ENCODE measurements around the gene ARFRP1. TPM values are rescaled to one million over a fixed set of nuclear protein-coding genes. Genes with fewer than 3 reads are reported as not detected.
"Not testable (repeated sequence)": the region's sequence is repeated elsewhere in the genome, so short reads cannot be mapped to it uniquely, and the experiment has no call there.

ARFRP1 gene
- total RNA-seq, 1 experiment from 2014 or later: 69.7 TPM

DNA sequence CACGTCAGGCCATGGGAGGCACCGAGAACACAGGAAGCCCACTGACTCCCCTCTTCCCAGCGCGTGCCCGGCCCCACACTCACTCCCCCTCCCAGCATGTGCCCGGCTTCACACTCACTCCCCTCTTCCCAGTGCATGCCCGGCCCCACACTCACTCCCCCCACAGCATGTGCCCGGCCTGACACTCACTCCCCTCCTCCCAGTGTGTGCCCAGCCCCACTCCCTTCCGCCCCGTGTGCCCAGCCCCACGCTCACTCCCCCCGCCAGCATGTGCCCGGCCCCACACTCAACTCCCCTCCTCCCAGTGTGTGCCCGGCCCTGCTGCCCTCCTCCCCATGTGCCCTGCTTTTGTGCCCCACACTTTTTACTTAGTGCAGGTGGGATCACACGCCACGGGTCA, 39.9 kb downstream of the ARFRP1 start:
- DNase-seq (ENCODE audit: low read depth): no peak
- in situ Hi-C loops (cut with HindIII; ENCODE audit: low pct_unique_long_range_greater_than_20kb, low sequenced_read_pairs): no loop called here

DNA sequence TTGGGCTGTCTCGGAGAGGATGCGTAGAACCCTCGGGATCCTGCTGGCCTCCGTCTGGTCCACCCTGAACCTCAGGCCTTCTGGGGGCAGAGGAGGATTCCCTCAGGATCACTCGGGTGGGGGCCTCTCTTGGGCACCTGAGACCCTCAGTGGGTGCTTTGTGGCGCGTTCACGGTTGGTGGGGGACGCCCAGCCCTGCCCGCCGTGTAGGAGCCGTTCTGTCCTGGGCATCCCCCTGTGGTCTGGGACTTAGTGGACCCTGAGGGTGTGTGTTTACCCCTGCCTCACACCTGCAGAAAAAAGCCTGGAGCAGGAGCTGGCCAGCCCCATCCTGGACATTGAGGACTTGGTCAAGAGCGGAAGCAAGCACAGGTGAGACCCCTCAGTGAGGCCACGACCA, 42.1 kb downstream of the ARFRP1 start:
- no peak for DNase-seq (ENCODE audit: low read depth)
- in situ Hi-C loops (cut with HindIII; ENCODE audit: low pct_unique_long_range_greater_than_20kb, low sequenced_read_pairs): no loop called here

DNA sequence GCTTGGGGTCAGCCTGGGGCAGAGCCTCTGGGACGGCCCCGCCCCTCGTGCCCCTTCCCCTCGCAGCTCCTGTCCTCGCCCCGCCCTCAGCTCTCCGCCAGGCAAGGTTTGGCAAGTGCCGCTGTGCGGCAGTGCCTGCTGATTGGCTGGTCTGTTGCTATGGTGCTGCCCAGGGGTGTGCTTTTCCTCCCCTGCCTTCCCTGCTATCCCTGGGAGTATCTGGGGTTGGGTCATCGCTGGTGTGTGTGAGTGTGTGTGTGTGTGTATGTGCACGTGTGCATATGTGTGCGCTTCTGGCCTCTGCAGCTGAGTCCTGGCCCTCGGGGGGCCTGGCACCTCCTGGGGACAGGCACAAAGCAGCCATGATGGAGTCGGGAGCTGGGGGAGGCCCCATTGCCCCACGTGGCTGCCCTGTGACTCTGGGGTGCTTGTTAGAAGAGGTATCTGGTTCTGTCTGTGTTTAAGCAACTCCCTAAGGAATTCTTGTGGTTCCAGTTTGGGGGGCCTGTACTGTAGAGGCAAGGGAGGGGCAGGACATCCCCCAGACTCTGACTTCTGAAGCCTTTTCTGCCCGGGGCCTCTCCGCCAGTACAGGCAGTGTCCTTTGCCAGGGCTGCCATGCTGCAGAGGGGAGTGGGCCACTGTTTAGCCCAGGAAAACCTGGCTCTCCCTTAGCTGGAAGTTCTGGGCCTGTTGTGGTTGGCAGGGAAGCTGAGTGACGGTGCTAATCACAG, 42.7 kb downstream of the ARFRP1 start:
- DNase-seq (ENCODE audit: low read depth): no peak
- in situ Hi-C loops (cut with HindIII; ENCODE audit: low pct_unique_long_range_greater_than_20kb, low sequenced_read_pairs): no loop called here

DNA sequence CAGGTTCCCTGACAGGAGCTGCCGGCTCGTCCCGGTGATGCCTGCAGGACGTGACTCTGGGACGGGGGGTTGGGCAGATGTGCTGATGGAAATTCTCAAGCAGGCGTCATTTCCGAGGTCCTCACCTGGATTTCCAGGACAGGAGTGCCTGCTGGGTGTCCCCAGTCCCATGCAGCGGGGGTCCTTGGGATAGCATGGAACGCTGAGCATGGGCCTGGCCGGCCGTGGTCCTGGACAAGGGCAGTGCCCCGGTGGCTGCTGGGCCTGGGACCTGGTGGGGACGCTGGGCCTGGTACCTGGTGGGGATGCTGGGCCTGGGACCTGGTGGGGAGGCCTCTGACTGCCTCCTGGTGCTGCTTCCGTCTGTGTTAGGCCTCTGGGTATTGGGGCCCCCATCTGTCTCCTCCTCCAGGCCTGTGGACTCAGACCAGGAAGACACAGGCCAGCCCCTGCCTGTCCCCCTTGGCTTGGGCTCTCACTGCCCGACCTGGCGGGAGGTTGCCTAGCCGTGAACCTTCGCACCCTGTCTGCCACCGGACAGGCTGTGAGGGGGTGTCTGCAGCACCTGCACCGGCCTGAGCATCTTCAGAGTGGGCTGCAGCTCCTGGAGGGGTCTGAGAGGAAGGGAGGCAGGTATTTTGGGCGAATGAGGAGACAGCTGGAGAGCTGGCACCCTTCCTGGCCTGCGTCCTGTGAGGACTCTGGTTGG, 43.5 kb downstream of the ARFRP1 start:
- DNase-seq (ENCODE audit: low read depth): no peak
- in situ Hi-C loops (cut with HindIII; ENCODE audit: low pct_unique_long_range_greater_than_20kb, low sequenced_read_pairs): no loop called here

DNA sequence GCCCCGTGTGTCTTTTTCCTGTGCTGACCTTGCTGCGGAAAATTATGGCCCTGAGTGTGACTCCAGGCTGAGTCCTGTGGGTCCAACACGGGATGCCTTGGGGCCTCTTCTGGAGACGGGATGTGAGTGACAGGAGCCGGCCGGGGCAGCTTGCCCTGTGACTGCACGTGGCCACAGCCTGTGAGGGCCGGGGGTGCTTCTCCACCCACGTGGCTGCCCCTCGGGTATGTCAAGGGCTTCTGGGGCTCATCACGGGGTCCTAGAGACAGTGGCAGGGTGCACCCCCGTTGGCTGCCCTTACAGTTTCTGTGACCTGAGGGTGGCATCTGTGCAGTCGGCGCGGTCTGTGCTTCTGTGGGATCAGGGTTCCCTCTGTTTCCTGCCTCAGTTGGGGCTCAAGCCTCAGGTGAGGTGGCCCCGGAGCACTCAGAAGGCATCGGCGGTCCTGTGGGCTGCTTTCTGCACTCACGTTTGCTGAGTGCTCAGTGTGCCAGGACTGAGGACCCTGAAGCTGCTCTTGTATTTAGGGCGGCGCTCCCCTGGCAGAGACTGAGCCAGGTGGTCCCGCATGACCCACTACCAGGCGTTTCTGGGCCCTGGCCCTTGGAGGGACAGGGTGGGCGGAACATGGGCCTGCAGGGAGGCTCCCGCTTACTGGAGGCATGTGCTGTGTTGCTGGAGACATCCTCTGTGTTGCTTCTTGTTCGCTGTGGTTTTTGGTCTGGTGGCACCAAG, 44.3 kb downstream of the ARFRP1 start:
- in situ Hi-C loops (cut with HindIII; ENCODE audit: low pct_unique_long_range_greater_than_20kb, low sequenced_read_pairs): no loop called here

DNA sequence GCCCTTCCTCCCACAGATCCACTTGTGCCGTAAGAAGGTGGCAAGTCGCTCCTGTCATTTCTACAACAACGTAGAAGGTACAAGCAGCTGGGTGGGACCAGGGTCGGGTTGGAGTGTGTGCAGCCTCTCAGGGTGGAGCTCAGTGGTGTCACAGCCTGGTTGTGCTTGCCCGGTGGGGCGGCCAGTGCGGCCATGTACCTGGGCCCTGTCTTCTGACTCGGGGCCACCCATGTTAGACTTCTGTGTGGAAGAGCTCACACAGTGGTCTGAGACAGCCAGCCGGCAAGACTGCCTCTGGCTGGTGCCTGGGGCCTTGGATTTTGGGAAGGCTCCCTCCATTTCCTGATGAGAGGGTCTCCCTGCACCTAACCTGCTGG, 45.0 kb downstream of the ARFRP1 start:
- in situ Hi-C loops (cut with HindIII; ENCODE audit: low pct_unique_long_range_greater_than_20kb, low sequenced_read_pairs): no loop called here
- DNase-seq (ENCODE audit: low read depth): no peak

More for the DNA sequence above, 44.3 kb downstream of the ARFRP1 start:
- no peak for DNase-seq (ENCODE audit: low read depth)

DNA sequence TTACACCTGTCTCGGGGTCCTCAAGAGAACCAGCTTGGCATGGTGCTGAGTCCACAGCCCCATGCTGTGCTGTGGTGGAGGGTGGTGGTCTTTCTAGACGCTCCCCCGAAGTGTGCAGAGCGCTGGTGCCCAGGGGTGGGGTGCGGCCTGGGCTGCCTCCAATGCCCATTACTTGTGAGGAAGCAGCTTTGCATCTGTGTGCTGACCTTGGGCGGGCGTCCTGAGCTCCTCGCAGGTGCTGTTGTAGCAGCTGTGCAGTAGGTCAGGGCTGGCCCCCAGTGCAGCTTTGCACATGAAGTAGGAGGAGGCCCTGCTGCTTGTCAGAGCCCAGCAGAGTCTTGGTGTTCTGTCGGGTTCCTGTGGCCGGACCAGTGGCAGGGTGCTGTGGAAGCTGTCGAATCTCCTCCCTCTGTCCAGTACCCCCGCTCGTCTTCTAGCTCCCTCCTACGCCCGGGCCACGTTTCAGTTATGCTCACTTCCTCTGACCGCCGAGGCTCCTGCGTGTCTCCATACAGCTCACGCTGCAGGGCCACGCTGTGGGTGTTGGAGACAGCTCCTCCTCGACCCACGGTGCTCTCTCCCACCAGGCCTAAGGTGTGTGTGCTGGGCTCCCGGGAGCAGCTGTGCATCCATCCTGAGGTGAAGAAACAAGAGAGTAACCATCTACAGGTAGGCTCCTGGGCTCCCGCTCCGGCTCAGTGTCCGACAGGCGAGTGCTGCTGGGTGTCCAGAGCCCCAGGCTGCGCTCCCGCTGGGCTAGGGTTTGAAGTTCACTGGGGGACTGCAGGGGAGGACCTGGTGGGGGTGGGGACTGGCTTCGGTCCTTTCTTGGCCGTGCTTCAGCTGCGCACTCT, 45.6 kb downstream of the ARFRP1 start:
- in situ Hi-C loops (cut with HindIII; ENCODE audit: low pct_unique_long_range_greater_than_20kb, low sequenced_read_pairs): no loop called here
- no peak for DNase-seq (ENCODE audit: low read depth)

DNA sequence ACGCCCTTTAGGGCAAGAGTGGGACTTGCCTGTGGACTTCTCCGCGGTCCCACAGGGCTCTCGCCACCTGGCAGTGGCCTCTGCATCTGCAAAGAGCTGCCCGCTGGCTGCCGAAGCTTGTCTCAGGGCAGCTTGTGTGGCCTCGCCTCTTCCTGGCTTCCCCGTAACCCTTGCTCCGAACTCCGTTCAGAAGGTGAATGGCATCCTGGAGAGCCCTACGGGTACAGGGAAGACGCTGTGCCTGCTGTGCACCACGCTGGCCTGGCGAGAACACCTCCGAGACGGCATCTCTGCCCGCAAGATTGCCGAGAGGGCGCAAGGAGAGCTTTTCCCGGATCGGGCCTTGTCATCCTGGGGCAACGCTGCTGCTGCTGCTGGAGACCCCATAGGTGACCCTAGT, 46.7 kb downstream of the ARFRP1 start:
- no peak for DNase-seq (ENCODE audit: low read depth)
- in situ Hi-C loops (cut with HindIII; ENCODE audit: low pct_unique_long_range_greater_than_20kb, low sequenced_read_pairs): no loop called here

DNA sequence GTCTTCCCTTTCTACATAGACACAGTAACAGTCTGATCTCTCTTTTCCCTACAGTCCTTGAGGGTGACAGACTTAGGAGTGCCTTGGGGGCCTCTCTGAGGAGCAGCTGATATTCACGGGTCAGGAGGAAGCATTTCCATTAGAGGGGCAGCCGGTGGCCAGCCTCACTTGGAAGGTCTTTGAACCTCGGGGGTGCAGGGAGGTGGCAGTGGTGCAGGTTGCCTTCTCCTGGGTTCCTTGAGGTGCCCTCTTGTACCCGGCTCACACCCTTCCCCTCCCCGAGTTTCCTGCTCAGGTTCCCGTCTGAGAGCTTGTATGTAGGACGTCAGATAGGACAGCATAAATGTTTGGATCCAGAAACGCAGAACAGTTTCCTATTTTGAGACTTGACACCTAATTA, 47.2 kb downstream of the ARFRP1 start:
- no peak for DNase-seq (ENCODE audit: low read depth)
- in situ Hi-C loops (cut with HindIII; ENCODE audit: low pct_unique_long_range_greater_than_20kb, low sequenced_read_pairs): no loop called here

DNA sequence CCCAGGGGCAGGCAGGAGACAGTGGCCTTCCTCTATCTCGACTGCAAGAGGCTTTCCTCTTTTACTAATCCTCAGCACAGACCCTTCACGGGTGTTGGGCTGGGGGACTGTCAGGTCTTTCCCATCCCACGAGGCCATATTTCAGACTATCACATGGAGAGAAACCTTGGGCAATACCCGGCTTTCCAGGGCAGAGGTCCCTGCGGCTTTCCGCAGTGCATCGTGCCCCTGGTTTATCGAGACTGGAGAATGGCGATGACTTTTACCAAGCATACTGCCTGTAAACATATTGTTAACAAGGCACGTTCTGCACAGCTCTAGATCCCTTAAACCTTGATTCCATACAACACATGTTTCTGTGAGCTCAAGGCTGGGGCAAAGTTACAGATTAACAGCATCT, 47.6 kb downstream of the ARFRP1 start:
- DNase-seq (ENCODE audit: low read depth); in situ Hi-C loops (cut with HindIII; ENCODE audit: low pct_unique_long_range_greater_than_20kb, low sequenced_read_pairs): not testable (repeated sequence)

DNA sequence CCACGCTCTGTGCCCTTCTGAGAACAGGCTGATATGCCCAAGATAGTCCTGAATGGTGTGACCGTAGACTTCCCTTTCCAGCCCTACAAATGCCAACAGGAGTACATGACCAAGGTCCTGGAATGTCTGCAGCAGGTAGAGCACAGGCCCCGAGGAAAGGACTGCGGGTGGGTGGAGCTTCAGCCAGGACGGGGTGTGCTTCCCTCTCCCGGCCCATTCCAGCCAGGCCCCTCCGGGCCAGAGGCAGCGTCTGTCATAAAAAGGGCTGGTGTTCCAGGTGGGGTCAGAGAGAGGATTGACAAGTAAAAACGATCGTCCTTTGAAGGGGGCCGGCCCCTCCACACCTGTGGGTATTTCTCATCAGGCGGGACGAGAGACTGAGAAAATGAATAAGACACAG, 48.4 kb downstream of the ARFRP1 start:
- in situ Hi-C loops (cut with HindIII; ENCODE audit: low pct_unique_long_range_greater_than_20kb, low sequenced_read_pairs): no loop called here
- DNase-seq (ENCODE audit: low read depth): no peak

DNA sequence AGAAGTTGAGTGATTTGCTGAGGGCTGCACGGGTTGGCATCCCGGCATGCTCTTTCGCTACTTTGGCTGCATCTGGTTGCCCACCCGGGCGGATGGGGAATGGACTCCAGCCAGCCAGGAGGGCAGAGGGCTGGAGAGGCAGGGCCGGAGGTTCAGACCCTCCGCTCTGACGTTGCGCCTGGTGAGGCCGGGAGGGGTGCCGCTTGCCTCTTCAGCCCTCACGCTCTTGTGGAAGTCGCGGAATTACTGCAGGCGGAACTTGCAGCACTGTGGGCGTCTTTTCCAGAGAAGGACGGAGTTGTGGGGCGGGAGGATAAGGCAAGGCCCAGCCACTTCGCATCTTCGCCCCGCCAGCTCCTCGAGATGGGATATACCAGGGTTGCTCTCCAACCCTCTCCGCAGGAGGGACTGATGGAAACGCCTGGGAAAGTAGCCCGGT, 49.0 kb downstream of the ARFRP1 start:
- no peak for DNase-seq (ENCODE audit: low read depth)
- in situ Hi-C loops (cut with HindIII; ENCODE audit: low pct_unique_long_range_greater_than_20kb, low sequenced_read_pairs): no loop called here

DNA sequence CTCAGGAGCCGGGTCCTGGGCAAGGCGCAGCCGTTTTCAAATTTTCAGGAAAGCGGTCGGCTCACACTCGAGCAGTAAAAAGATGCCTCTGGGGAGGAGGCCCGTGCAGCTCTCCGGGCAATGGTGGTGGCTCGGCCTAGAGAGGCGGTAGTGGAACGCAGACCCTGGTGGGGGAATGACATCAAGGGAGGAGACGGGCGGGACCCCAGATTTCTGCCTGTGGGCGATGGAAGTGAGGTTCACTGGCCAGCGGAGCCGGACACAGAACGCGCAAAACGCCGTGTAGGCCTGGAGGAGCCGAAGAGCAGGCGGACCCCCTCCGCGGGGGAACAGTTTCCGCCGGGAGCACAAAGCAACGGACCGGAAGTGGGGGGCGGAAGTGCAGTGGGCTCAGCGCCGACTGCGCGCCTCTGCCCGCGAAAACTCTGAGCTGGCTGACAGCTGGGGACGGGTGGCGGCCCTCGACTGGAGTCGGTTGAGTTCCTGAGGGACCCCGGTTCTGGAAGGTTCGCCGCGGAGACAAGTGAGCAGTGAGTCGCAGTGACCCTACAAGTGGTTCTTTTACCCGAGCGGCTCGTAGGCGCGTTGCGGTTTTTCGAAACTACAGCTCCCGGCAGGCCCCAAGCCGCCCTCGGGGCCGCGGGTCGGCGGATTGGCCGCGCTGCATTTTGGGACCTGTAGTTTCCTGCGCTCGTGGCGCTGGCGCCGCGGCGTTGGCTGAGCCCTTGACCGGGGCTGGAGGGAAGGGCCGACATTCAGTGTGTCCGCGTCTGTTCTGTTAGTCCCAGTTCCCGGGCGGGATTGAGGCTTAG, 49.6 kb downstream of the ARFRP1 start, which contains the start of gene RTEL1:
TSS of gene RTEL1 (plus strand) at position 376 of the 812 bp plus-strand sequence. CDS start 1,091 bp downstream, outside the sequence.
- in situ Hi-C loops (cut with HindIII; ENCODE audit: low pct_unique_long_range_greater_than_20kb, low sequenced_read_pairs): no loop called here
- peak; percentile 93 for DNase-seq (ENCODE audit: low read depth)

DNA sequence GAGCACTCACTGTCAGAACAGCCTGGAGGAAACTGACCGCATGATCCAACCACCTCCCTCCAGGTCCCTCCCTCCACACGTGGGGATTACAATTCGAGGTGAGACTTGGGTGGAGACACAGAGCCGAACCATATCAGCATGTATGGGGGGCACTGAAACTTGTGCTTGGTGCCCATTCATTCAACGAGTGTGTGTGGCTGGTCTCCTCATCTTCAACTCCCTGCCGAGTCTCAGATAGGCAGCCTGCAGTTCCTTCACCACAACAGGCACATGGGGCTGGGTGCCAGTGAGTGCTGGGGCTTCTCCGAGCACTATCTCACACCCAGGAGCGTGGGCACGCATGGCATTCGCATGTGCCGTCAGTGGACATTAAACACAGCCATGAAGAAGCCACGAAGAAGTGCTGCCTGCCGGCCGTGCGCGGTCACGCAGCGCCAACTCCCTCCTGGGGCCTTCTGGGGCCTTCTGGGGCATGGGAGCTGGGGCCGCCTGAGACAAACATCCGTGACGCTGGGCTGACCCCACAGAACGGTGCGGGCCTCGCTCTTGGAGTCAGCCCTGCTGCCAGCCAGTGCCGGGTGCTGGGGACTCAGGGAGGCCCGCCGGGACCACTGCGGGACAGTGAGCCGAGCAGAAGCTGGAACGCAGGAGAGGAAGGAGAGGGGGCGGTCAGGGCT, 50.4 kb downstream of the ARFRP1 start:
- DNase-seq (ENCODE audit: low read depth): no peak
- in situ Hi-C loops (cut with HindIII; ENCODE audit: low pct_unique_long_range_greater_than_20kb, low sequenced_read_pairs): no loop called here

DNA sequence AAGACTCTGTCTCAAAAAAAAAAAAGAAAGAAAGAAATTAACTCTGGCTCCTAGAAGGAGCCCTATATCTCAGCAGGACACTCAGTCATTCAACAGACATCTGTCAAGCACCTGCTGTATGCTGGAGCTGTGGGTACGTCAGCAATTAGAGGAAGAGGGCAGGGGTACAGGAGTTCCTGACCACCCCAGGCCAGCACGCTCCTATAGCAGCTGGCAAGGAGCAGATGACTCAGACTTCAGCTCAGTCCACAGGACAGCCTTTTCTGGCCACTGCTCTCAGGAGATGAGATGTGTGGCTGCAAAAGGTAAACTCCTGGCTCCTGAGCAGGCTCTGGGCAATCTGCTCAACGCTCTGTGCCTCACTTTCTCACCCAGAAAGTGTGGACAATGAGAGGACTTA, 51.3 kb downstream of the ARFRP1 start:
- in situ Hi-C loops (cut with HindIII; ENCODE audit: low pct_unique_long_range_greater_than_20kb, low sequenced_read_pairs): no loop called here

DNA sequence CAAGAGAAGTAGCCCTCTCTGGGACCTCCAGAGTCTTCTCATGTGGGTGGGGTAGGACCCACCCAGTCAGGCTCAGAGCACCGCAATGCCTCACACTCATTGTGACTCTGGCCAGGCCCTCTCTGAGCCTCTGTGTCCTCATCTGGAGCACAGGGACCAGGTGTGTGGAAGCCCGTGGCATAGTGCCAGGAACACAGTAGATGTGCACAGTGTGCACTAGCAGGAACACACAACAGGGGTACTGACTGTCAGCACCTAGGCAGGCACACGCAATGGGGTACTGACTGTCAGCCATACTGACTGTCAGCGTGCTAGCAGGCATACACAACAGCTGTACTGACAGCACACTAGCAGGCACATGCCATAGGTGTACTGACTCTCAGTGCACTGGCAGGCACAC, 52.5 kb downstream of the ARFRP1 start:
- in situ Hi-C loops (cut with HindIII; ENCODE audit: low pct_unique_long_range_greater_than_20kb, low sequenced_read_pairs): no loop called here
- no peak for DNase-seq (ENCODE audit: low read depth)

More for the DNA sequence above, 51.3 kb downstream of the ARFRP1 start:
- no peak for DNase-seq (ENCODE audit: low read depth)
